HCT116 (cell line): ENCODE data around the gene OR2H1. TPM values are rescaled to one million over a fixed set of nuclear protein-coding genes. Genes with fewer than 3 reads are reported as not detected.

ENCODE experiments used
- ATAC-seq: fragments of 200-7000 bp; cut with Tn5 transposase; 2 replicates; pipeline ENCODE4 v1.9.1; 2020; ENCODE audit warnings: mild to moderate bottlenecking, moderate library complexity
- BruUV-seq: library from RNA; stranded (reverse); fragments of 400-500 nt; replicated peaks from 2 replicates; lab custom pipeline; 2021; lab: Mats Ljungman, UMichigan
- CTCF ChIA-PET: fragments of 300-600 bp; sonication (Branson Sonifier 250); formaldehyde crosslinking; loops from one replicate; lab custom pipeline; 2021; ENCODE audit warnings: antibody characterized with exemption; lab: Charles Lee
- POLR2A ChIA-PET: fragments of 300-600, 350-600 bp; sonication (Branson Sonifier 250); formaldehyde crosslinking; loops from one replicate; lab custom pipeline; 2021; ENCODE audit warnings: antibody characterized with exemption; lab: Charles Lee
- RAD21 ChIA-PET, 2 experiments: fragments of 300-600 bp; sonication (Branson Sonifier 250); formaldehyde crosslinking; loops; one replicate each; lab custom pipeline; 2023; ENCODE audit warnings: low total read pairs in 2 of 2; ENCODE audit not compliant: uncharacterized antibody in 2 of 2, unreplicated experiment in 2 of 2, low non-redundant PET in 1 of 2; lab: Charles Lee
- DNase-seq: peaks from one replicate; pipeline ENCODE4 v3.0.0-alpha.2; 2010; ENCODE audit warnings: low read depth, low spot score
- H2AFZ ChIP-seq: fragments of 200-600 bp; shearing (Covaris generic), sonication (generic); 2 replicates; pipeline ENCODE4 v1.6.1; 2017; ENCODE audit warnings: low read depth, mixed run types, mixed read lengths, antibody characterized with exemption, low read length; ENCODE audit not compliant: poor library complexity, severe bottlenecking
- H3K27ac ChIP-seq: 2 replicates; pipeline ENCODE4 v1.5.1; 2012; ENCODE audit warnings: low read depth, low read length
- H3K27me3 ChIP-seq: fragments of 200-600 bp; sonication (generic); 2 replicates; pipeline ENCODE4 v1.6.1; 2016; ENCODE audit warnings: mixed run types, low read length, mixed read lengths; ENCODE audit not compliant: insufficient read depth
- H3K36me3 ChIP-seq, 2 experiments: fragments of 200-500 bp in 1 of 2; fragments of 200-600 bp in 1 of 2; sonication (Bioruptor generic) in 1 of 2; sonication (generic) in 1 of 2; 2 replicates each; pipeline versions ENCODE4 v1.5.1 to v1.6.1; 2014 to 2016; ENCODE audit warnings: low read length in 2 of 2, inconsistent platforms in 1 of 2, mixed read lengths in 1 of 2, mixed run types in 1 of 2; ENCODE audit not compliant: insufficient read depth in 2 of 2, control insufficient read depth in 1 of 2
- H3K4me1 ChIP-seq, 2 experiments: fragments of 200-600 bp in 1 of 2; sonication (generic) in 1 of 2; 2 replicates each; pipeline versions ENCODE4 v1.5.1 to v1.6.1; 2012 to 2017; ENCODE audit warnings: low read length in 2 of 2, inconsistent platforms in 1 of 2, mild to moderate bottlenecking in 1 of 2, mixed read lengths in 1 of 2, mixed run types in 1 of 2, moderate library complexity in 1 of 2; ENCODE audit not compliant: insufficient read depth in 2 of 2, control insufficient read depth in 1 of 2
- H3K4me2 ChIP-seq: fragments of 200-600 bp; sonication (generic); 2 replicates; pipeline ENCODE4 v1.6.1; 2017; ENCODE audit warnings: mixed run types, low read length, mixed read lengths
- H3K4me3 ChIP-seq, 2 experiments: fragments of 200-600 bp in 1 of 2; sonication (generic) in 1 of 2; replicated peaks in 1 of 2; 2 replicates each; pipeline ENCODE4 v1.5.1; 2011 to 2016; ENCODE audit warnings: low read length in 2 of 2, control low read depth in 1 of 2, low read depth in 1 of 2, mild to moderate bottlenecking in 1 of 2, mixed read lengths in 1 of 2, mixed run types in 1 of 2
- H3K79me2 ChIP-seq: fragments of 200-600 bp; sonication (generic); 2 replicates; pipeline ENCODE4 v1.6.1; 2017; ENCODE audit warnings: mild to moderate bottlenecking, mixed run types, low read length, moderate library complexity, mixed read lengths; ENCODE audit not compliant: insufficient read depth
- H3K9ac ChIP-seq: fragments of 200-600 bp; sonication (generic); 2 replicates; pipeline ENCODE4 v1.6.1; 2016; ENCODE audit warnings: low read length, mixed read lengths
- H3K9me2 ChIP-seq: fragments of 200-600 bp; sonication (generic), shearing (Covaris generic); 2 replicates; pipeline ENCODE4 v1.6.1; 2017; ENCODE audit warnings: mixed run types, mild to moderate bottlenecking, moderate library complexity; ENCODE audit not compliant: insufficient read depth
- H3K9me3 ChIP-seq, 2 experiments: fragments of 200-500 bp in 1 of 2; fragments of 200-600 bp in 1 of 2; sonication (Bioruptor generic) in 1 of 2; sonication (generic) in 1 of 2; 2 replicates each; pipeline ENCODE4 v1.6.1; 2014 to 2017; ENCODE audit warnings: low read length in 2 of 2, mixed read lengths in 2 of 2, inconsistent platforms in 1 of 2, low read depth in 1 of 2, mild to moderate bottlenecking in 1 of 2, mixed run types in 1 of 2, moderate library complexity in 1 of 2; ENCODE audit not compliant: control insufficient read depth in 1 of 2, insufficient read depth in 1 of 2
- H4K20me1 ChIP-seq: fragments of 200-600 bp; sonication (generic), shearing (Covaris generic); 2 replicates; pipeline ENCODE4 v1.6.1; 2017; ENCODE audit warnings: mixed run types, mild to moderate bottlenecking, moderate library complexity; ENCODE audit not compliant: insufficient read depth
- CBX3 ChIP-seq: IDR thresholded peaks from 2 replicates; pipeline ENCODE4 v1.6.1; 2012; ENCODE audit warnings: low read depth
- CEBPB ChIP-seq: IDR thresholded peaks from 2 replicates; pipeline ENCODE4 v1.6.1; 2012; ENCODE audit warnings: low read depth
- CTCF ChIP-seq, 3 experiments: fragments of 200-600 bp in 1 of 3; sonication (generic) in 1 of 3; IDR thresholded peaks in 2 of 3; conservative IDR thresholded peaks in 1 of 3; 2 replicates each; pipeline ENCODE4 v1.5.1; 2012 to 2017; ENCODE audit warnings: low read depth in 2 of 3, low read length in 2 of 3, antibody characterized with exemption in 1 of 3, borderline replicate concordance in 1 of 3, control low read depth in 1 of 3, mild to moderate bottlenecking in 1 of 3, mixed read lengths in 1 of 3, mixed run types in 1 of 3, moderate library complexity in 1 of 3; ENCODE audit not compliant: insufficient read depth in 1 of 3
- ELF1 ChIP-seq: IDR thresholded peaks from 2 replicates; pipeline ENCODE4 v1.6.1; 2012; ENCODE audit warnings: low read depth, borderline replicate concordance
- JUND ChIP-seq: IDR thresholded peaks from 2 replicates; pipeline ENCODE4 v1.6.1; 2012
- POLR2AphosphoS5 ChIP-seq: IDR thresholded peaks from 2 replicates; pipeline ENCODE4 v1.6.1; 2011; ENCODE audit warnings: mild to moderate bottlenecking, low read depth, low read length, moderate library complexity
- RAD21 ChIP-seq: IDR thresholded peaks from 2 replicates; pipeline ENCODE4 v1.6.1; 2012; ENCODE audit warnings: low read depth, mild to moderate bottlenecking
- REST ChIP-seq: IDR thresholded peaks from 2 replicates; pipeline ENCODE4 v1.6.1; 2012; ENCODE audit warnings: low read depth
- SIN3A ChIP-seq: IDR thresholded peaks from 2 replicates; pipeline ENCODE4 v1.6.1; 2012; ENCODE audit warnings: low read depth
- SP1 ChIP-seq: IDR thresholded peaks from 2 replicates; pipeline ENCODE4 v1.6.1; 2012; ENCODE audit warnings: low read depth
- SRF ChIP-seq: IDR thresholded peaks from 2 replicates; pipeline ENCODE4 v1.6.1; 2012; ENCODE audit warnings: low read depth
- ZFX ChIP-seq: fragments of 450-650 bp; IDR thresholded peaks from 2 replicates; pipeline ENCODE4 v1.6.1; 2017
- intact Hi-C: fragments of 100-400 bp; cut with micrococcal nuclease; formaldehyde crosslinking; loops from 2 replicates; pipeline ENCODE4 v1.10.0; 2022
- total RNA-seq: library from RNA; stranded (reverse); gene quantifications from one replicate; pipeline ENCODE4 v1.2.1, GENCODE V29; 2021; ENCODE audit not compliant: unreplicated experiment
- TF ChIP-seq, protein P1 (sequence below): IDR thresholded peaks from 2 replicates; pipeline ENCODE4 v1.6.1; 2011; ENCODE audit warnings: mild to moderate bottlenecking, low read length, moderate library complexity; ENCODE audit not compliant: insufficient replicate concordance; ENCODE audit errors: extremely low read depth

OR2H1 gene
- total RNA-seq, 1 experiment from 2014 or later = not detected

- TF ChIP-seq, protein P1, sequence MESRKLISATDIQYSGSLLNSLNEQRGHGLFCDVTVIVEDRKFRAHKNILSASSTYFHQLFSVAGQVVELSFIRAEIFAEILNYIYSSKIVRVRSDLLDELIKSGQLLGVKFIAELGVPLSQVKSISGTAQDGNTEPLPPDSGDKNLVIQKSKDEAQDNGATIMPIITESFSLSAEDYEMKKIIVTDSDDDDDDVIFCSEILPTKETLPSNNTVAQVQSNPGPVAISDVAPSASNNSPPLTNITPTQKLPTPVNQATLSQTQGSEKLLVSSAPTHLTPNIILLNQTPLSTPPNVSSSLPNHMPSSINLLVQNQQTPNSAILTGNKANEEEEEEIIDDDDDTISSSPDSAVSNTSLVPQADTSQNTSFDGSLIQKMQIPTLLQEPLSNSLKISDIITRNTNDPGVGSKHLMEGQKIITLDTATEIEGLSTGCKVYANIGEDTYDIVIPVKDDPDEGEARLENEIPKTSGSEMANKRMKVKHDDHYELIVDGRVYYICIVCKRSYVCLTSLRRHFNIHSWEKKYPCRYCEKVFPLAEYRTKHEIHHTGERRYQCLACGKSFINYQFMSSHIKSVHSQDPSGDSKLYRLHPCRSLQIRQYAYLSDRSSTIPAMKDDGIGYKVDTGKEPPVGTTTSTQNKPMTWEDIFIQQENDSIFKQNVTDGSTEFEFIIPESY = no peak
- no peak for TF ChIP-seq ELF1
Measured at GRCh38 chr6:29501106-29501505, 44.2 kb downstream of the OR2H1 start (continued).

DNA sequence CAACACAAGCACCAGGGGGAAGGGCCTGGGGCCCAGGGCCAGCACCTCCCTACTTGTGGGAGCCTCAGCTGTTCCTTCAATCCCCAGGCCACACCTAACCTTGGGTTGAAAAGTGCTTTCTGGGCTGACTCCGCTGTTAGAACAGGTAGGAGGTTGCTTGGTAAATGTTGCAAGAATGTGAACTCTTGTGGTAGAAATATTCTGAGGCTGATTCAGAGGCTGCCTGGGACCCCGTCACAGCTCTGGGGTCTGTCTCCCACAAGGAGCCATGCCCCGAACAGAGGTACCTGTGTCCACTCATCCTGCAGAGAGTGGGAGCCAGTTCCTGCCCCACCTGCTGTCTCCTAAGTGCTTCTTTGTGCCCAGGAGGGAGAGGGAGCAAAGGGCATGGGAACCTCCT, 45.2 kb downstream of the OR2H1 start:
- Histone ChIP-seq H3K9ac (no peak overlapping the region), H3K4me1 (no peaks in the 10 kb centered on the region), H3K9me3 (no peaks in the 10 kb centered on the region), H2AFZ (no peak overlapping the region), H3K27me3 (peaks cover 17% of the 10 kb centered on the region), H3K27ac (no peak overlapping the region), H3K79me2 (no peaks in the 10 kb centered on the region), H3K4me3 (no peak overlapping the region), H3K36me3 (no peaks in the 10 kb centered on the region), H3K4me2 (no peak overlapping the region), H4K20me1 (no peaks in the 10 kb centered on the region), H3K9me2 (no peaks in the 10 kb centered on the region)
- no TSS peak for BruUV-seq
- ATAC-seq (no peak), DNase-seq (no peak)
- intact Hi-C loops = no loop called here
- no peak for TF ChIP-seq RAD21
- no peak for TF ChIP-seq CBX3
- TF ChIP-seq ZFX = no peak
- CTCF ChIA-PET = no interaction called here
- POLR2A ChIA-PET = no interaction called here
- RAD21 ChIA-PET = no interaction called here

DNA sequence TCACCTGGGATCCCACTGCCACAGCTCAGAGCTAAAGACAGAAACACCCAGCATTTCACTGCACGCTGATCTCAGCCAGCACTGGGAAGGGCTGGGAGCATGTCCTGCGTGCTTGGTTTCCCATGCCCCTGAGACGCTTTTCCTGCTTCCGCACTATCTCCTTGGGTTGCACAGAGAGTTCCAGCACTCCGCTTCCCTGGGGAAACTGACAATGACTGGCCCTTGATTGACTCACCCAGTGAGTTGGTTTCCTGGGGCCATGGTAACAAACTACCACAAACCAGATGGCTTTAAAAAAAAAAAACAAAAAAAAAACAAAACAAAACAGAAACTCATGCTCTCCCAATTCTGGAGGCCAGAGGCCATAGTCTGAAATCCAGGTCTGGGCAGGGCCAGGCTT, 45.6 kb downstream of the OR2H1 start:
- ATAC-seq (no peak), DNase-seq (no peak)
- H3K36me3 ChIP-seq = no peaks in the 10 kb centered on the region
- no peaks in the 10 kb centered on the region for H3K4me1 ChIP-seq
- H4K20me1 ChIP-seq = no peaks in the 10 kb centered on the region
- POLR2A ChIA-PET = no interaction called here
- H3K4me2 ChIP-seq = no peak overlapping the region
- no peak overlapping the region for H3K4me3 ChIP-seq
- no peaks in the 10 kb centered on the region for H3K79me2 ChIP-seq
- intact Hi-C loops = no loop called here
- no peaks in the 10 kb centered on the region for H3K9me2 ChIP-seq
- peaks cover 14% of the 10 kb centered on the region for H3K27me3 ChIP-seq
- no peaks in the 10 kb centered on the region for H3K9me3 ChIP-seq
- H2AFZ ChIP-seq = no peak overlapping the region
- no peak overlapping the region for H3K9ac ChIP-seq
- H3K27ac ChIP-seq = no peak overlapping the region
- no TSS peak for BruUV-seq
- CTCF ChIA-PET = no interaction called here
- RAD21 ChIA-PET = no interaction called here
- TF ChIP-seq REST (no peak), POLR2AphosphoS5 (no peak), SIN3A (no peak), SP1 (no peak), SRF (no peak), JUND (no peak), CTCF (IDR thresholded peaks at IDR 0.05 in 2 of 3, conservative IDR thresholded peaks at IDR 0.05 in 1 of 3; ENCODE audit: borderline replicate concordance in 1 of 3, insufficient read depth in 1 of 3, low read depth in 2 of 3, low read length in 2 of 3) (no peak), CBX3 (no peak), CEBPB (no peak)
